ENCODE results near the gene ARHGAP25. TPM values are rescaled to one million over a fixed set of nuclear protein-coding genes. Genes with fewer than 3 reads are reported as not detected.

Gene ARHGAP25
- total and polyA plus RNA-seq, 4 experiments from 2014 or later, result 37.1 to 163 (median 144) TPM

- CTCF ChIA-PET (ENCODE audit: partially characterized antibody), result interaction anchor here (0.8 to 2.5 kb wide), 18 partner anchors 9 to 147 kb away, joined by 3 to 34 read pairs (median 5); partner anchors contain the start of gene ARHGAP25
- intact Hi-C loops (cut with micrococcal nuclease), result loop anchor here (2.0 kb wide), 1 partner anchor 15 kb away; no protein-coding TSS in a partner anchor
- POLR2A ChIA-PET (ENCODE audit: partially characterized antibody), result interaction anchor here (1.2 to 4.5 kb wide), 8 partner anchors 9 to 50 kb away, joined by 4 to 54 read pairs (median 10); no protein-coding TSS in a partner anchor
- Histone ChIP-seq H3K36me3 (ENCODE audit: insufficient read depth, low read length) (peaks cover 51% of the 10 kb centered on the region), H3K27ac (ENCODE audit: low read depth, low read length) (peak overlapping the region; percentile 25), H3K4me3 (ENCODE audit: low read length in 2 of 2) (no peak overlapping the region), H3K27me3 (ENCODE audit: insufficient read depth, low read length) (no peaks in the 10 kb centered on the region), H3K4me1 (ENCODE audit: insufficient read depth, low read length) (peaks cover 97% of the 10 kb centered on the region), H3K9me3 (ENCODE audit: control insufficient read depth in 1 of 2, low read length in 2 of 2) (no peaks in the 10 kb centered on the region)
- DNase-seq, result no peak
- Mint-ChIP-seq H3K27ac (peak overlapping the region; percentile 44 to 92 (median 71)), H3K27me3 (no peaks in the 10 kb centered on the region), H3K9me3 (peaks cover 0 to 2% (median 0%) of the 10 kb centered on the region in 8 donors), H3K4me1 (peaks cover 60 to 75% (median 68%) of the 10 kb centered on the region in 4 donors), H3K4me3 (peak overlapping the region in 7 of 8 donors; percentile 19 to 77 (median 65)), H3K36me3 (peaks cover 58 to 68% of the 10 kb centered on the region in 2 donors)
These were observed 45.0 kb downstream of the ARHGAP25 start for GRCh38 chr2:68779595-68779994.

- CTCF ChIA-PET (ENCODE audit: partially characterized antibody), result no interaction called here
- H3K36me3 ChIP-seq (ENCODE audit: insufficient read depth, low read length), result peaks cover 79% of the 10 kb centered on the region
- intact Hi-C loops (cut with micrococcal nuclease), result no loop called here
- H3K9me3 Mint-ChIP-seq, result no peaks in the 10 kb centered on the region
- POLR2A ChIA-PET (ENCODE audit: partially characterized antibody), result interaction anchor here (1.4 to 2.8 kb wide), 3 partner anchors 13 to 75 kb away, joined by 3 to 10 read pairs (median 10); no protein-coding TSS in a partner anchor
- no peaks in the 10 kb centered on the region for H3K9me3 ChIP-seq (ENCODE audit: control insufficient read depth in 1 of 2, low read length in 2 of 2)
- peaks cover 27 to 35% of the 10 kb centered on the region in 2 donors for H3K36me3 Mint-ChIP-seq
- H3K27ac Mint-ChIP-seq, result peak overlapping the region in 4 of 7 donors; percentile 74 to 92 (median 80)
- peaks cover 81% of the 10 kb centered on the region for H3K4me1 ChIP-seq (ENCODE audit: insufficient read depth, low read length)
- no peaks in the 10 kb centered on the region for H3K27me3 Mint-ChIP-seq
- H3K4me3 Mint-ChIP-seq, result peak overlapping the region in 2 of 8 donors; percentile 1 to 4
- H3K4me3 ChIP-seq (ENCODE audit: low read length in 2 of 2), result no peak overlapping the region
- DNase-seq, result no peak
- H3K4me1 Mint-ChIP-seq, result peaks cover 31 to 39% (median 34%) of the 10 kb centered on the region in 4 donors
- H3K27ac ChIP-seq (ENCODE audit: low read depth, low read length), result no peak overlapping the region
- H3K27me3 ChIP-seq (ENCODE audit: insufficient read depth, low read length), result no peaks in the 10 kb centered on the region
These were observed 49.6 kb downstream of the ARHGAP25 start for GRCh38 chr2:68784188-68784587.

GRCh38 chr2:68784915-68785314, 50.3 kb downstream of the ARHGAP25 start:
- Histone ChIP-seq H3K9me3 (ENCODE audit: control insufficient read depth in 1 of 2, low read length in 2 of 2) (no peaks in the 10 kb centered on the region), H3K4me1 (ENCODE audit: insufficient read depth, low read length) (peaks cover 79% of the 10 kb centered on the region), H3K4me3 (ENCODE audit: low read length in 2 of 2) (no peak overlapping the region), H3K27ac (ENCODE audit: low read depth, low read length) (no peak overlapping the region), H3K27me3 (ENCODE audit: insufficient read depth, low read length) (no peaks in the 10 kb centered on the region), H3K36me3 (ENCODE audit: insufficient read depth, low read length) (peaks cover 82% of the 10 kb centered on the region)
- POLR2A ChIA-PET (ENCODE audit: partially characterized antibody), result interaction anchor here (0.6 to 2.8 kb wide), 4 partner anchors 11 to 44 kb away, joined by 3 to 10 read pairs (median 8); no protein-coding TSS in a partner anchor
- no peaks in the 10 kb centered on the region for H3K9me3 Mint-ChIP-seq
- H3K27ac Mint-ChIP-seq, result no peak overlapping the region
- H3K36me3 Mint-ChIP-seq, result peaks cover 27 to 30% of the 10 kb centered on the region in 2 donors
- H3K4me1 Mint-ChIP-seq, result peaks cover 30 to 37% (median 34%) of the 10 kb centered on the region in 4 donors
- intact Hi-C loops (cut with micrococcal nuclease), result no loop called here
- no peak overlapping the region for H3K4me3 Mint-ChIP-seq
- H3K27me3 Mint-ChIP-seq, result no peaks in the 10 kb centered on the region
- CTCF ChIA-PET (ENCODE audit: partially characterized antibody), result interaction anchor here (1.5 kb wide), 1 partner anchor 52 kb away, joined by 3 read pairs; no protein-coding TSS in a partner anchor
- no peak for DNase-seq

GRCh38 chr2:68787356-68787755, 52.7 kb downstream of the ARHGAP25 start:
- ChIA-PET CTCF (ENCODE audit: partially characterized antibody) (interaction anchor here (1.1 to 4.8 kb wide), 8 partner anchors 11 to 79 kb away, joined by 3 to 52 read pairs (median 6); no protein-coding TSS in a partner anchor), POLR2A (ENCODE audit: partially characterized antibody) (interaction anchor here (0.8 to 3.5 kb wide), 11 partner anchors 9 to 320 kb away, joined by 3 to 23 read pairs (median 4); partner anchors contain the start of genes APLF and FBXO48)
- H3K4me1 ChIP-seq (ENCODE audit: insufficient read depth, low read length), result peaks cover 78% of the 10 kb centered on the region
- H3K27ac ChIP-seq (ENCODE audit: low read depth, low read length), result no peak overlapping the region
- intact Hi-C loops (cut with micrococcal nuclease), result no loop called here
- H3K27me3 ChIP-seq (ENCODE audit: insufficient read depth, low read length), result no peaks in the 10 kb centered on the region
- H3K9me3 ChIP-seq (ENCODE audit: control insufficient read depth in 1 of 2, low read length in 2 of 2), result no peaks in the 10 kb centered on the region
- H3K36me3 ChIP-seq (ENCODE audit: insufficient read depth, low read length), result peaks cover 85% of the 10 kb centered on the region
- Mint-ChIP-seq H3K4me3 (no peak overlapping the region), H3K27me3 (no peaks in the 10 kb centered on the region), H3K27ac (peak overlapping the region in 2 of 7 donors; percentile 3 to 77), H3K9me3 (peaks cover 0 to 1% (median 0%) of the 10 kb centered on the region in 8 donors), H3K4me1 (peaks cover 28 to 37% (median 34%) of the 10 kb centered on the region in 4 donors), H3K36me3 (peaks cover 25 to 31% of the 10 kb centered on the region in 2 donors)
- H3K4me3 ChIP-seq (ENCODE audit: low read length in 2 of 2), result no peak overlapping the region
- no peak for DNase-seq

GRCh38 chr2:68789603-68790002, 55.0 kb downstream of the ARHGAP25 start:
- H3K36me3 ChIP-seq (ENCODE audit: insufficient read depth, low read length), result peaks cover 69% of the 10 kb centered on the region
- H3K36me3 Mint-ChIP-seq, result peaks cover 36 to 44% of the 10 kb centered on the region in 2 donors
- H3K9me3 Mint-ChIP-seq, result peaks cover 0 to 2% (median 0%) of the 10 kb centered on the region in 8 donors
- DNase-seq, result no peak
- H3K9me3 ChIP-seq (ENCODE audit: control insufficient read depth in 1 of 2, low read length in 2 of 2), result no peaks in the 10 kb centered on the region
- peak overlapping the region; percentile 15 for H3K27ac ChIP-seq (ENCODE audit: low read depth, low read length)
- ChIA-PET POLR2A (ENCODE audit: partially characterized antibody) (interaction anchor here (1.7 to 3.5 kb wide), 6 partner anchors 14 to 44 kb away, joined by 3 to 23 read pairs (median 8); no protein-coding TSS in a partner anchor), CTCF (ENCODE audit: partially characterized antibody) (interaction anchor here (1.0 to 4.8 kb wide), 5 partner anchors 10 to 136 kb away, joined by 3 to 52 read pairs (median 12); no protein-coding TSS in a partner anchor)
- intact Hi-C loops (cut with micrococcal nuclease), result loop anchor here (5.0 kb wide), 1 partner anchor 38 kb away; no protein-coding TSS in a partner anchor
- peaks cover 78% of the 10 kb centered on the region for H3K4me1 ChIP-seq (ENCODE audit: insufficient read depth, low read length)
- H3K4me1 Mint-ChIP-seq, result peaks cover 41 to 53% (median 48%) of the 10 kb centered on the region in 4 donors
- H3K27ac Mint-ChIP-seq, result peak overlapping the region in 6 of 7 donors; percentile 71 to 90 (median 82)
- H3K4me3 Mint-ChIP-seq, result peak overlapping the region in 2 of 8 donors; percentile 4 to 12
- H3K27me3 ChIP-seq (ENCODE audit: insufficient read depth, low read length), result no peaks in the 10 kb centered on the region
- H3K4me3 ChIP-seq (ENCODE audit: low read length in 2 of 2), result no peak overlapping the region
- H3K27me3 Mint-ChIP-seq, result no peaks in the 10 kb centered on the region

- peaks cover 0 to 2% (median 0%) of the 10 kb centered on the region in 8 donors for H3K9me3 Mint-ChIP-seq
- POLR2A ChIA-PET (ENCODE audit: partially characterized antibody), result interaction anchor here (1.0 to 2.5 kb wide), 11 partner anchors 10 to 118 kb away, joined by 3 to 19 read pairs (median 6); no protein-coding TSS in a partner anchor
- no peak for DNase-seq
- peaks cover 36 to 53% of the 10 kb centered on the region in 2 donors for H3K36me3 Mint-ChIP-seq
- no peaks in the 10 kb centered on the region for H3K27me3 Mint-ChIP-seq
- no peak overlapping the region for H3K4me3 ChIP-seq (ENCODE audit: low read length in 2 of 2)
- H3K27ac Mint-ChIP-seq, result peak overlapping the region; percentile 61 to 94 (median 78)
- no peaks in the 10 kb centered on the region for H3K27me3 ChIP-seq (ENCODE audit: insufficient read depth, low read length)
- peaks cover 59% of the 10 kb centered on the region for H3K36me3 ChIP-seq (ENCODE audit: insufficient read depth, low read length)
- CTCF ChIA-PET (ENCODE audit: partially characterized antibody), result interaction anchor here (0.7 to 4.2 kb wide), 9 partner anchors 11 to 136 kb away, joined by 3 to 34 read pairs (median 4); no protein-coding TSS in a partner anchor
- H3K4me1 Mint-ChIP-seq, result peaks cover 51 to 63% (median 58%) of the 10 kb centered on the region in 4 donors
- peak overlapping the region; percentile 15 for H3K27ac ChIP-seq (ENCODE audit: low read depth, low read length)
- intact Hi-C loops (cut with micrococcal nuclease), result loop anchor here (5.0 kb wide), 1 partner anchor 37 kb away; no protein-coding TSS in a partner anchor
- H3K4me3 Mint-ChIP-seq, result peak overlapping the region in 3 of 8 donors; percentile 13 to 52 (median 26)
- peaks cover 78% of the 10 kb centered on the region for H3K4me1 ChIP-seq (ENCODE audit: insufficient read depth, low read length)
- H3K9me3 ChIP-seq (ENCODE audit: control insufficient read depth in 1 of 2, low read length in 2 of 2), result no peaks in the 10 kb centered on the region
These were observed 56.0 kb downstream of the ARHGAP25 start for GRCh38 chr2:68790600-68790999.

All from CD4-positive, alpha-beta memory T cell (primary cell).